Adrenal gland (tissue), 5 donors: ENCODE results near the gene CIDEA.

Source experiments
- POLR2A ChIP-seq, 2 donors: fragments of 450-650 bp; IDR thresholded peaks; one replicate each; pipeline ENCODE4 v1.6.1; 2017; ENCODE audit warnings: antibody characterized with exemption in 2 of 2, mild to moderate bottlenecking in 2 of 2, moderate library complexity in 1 of 2
- TF ChIP-seq, protein P1 (sequence below), 6 experiments: fragments of 450-650 bp in 4 of 6; fragments of 200-600 bp in 2 of 6; sonication (generic) in 1 of 6; IDR thresholded peaks; 1 replicate in 5 of 6; 2 replicates in 1 of 6; pipeline versions ENCODE4 v1.5.1 to v1.8.0; 2016 to 2021; ENCODE audit warnings: antibody characterized with exemption in 6 of 6, mild to moderate bottlenecking in 2 of 6, moderate library complexity in 1 of 6
- donor health status: DM: no; HTN: no; CAD: no.

DNA sequence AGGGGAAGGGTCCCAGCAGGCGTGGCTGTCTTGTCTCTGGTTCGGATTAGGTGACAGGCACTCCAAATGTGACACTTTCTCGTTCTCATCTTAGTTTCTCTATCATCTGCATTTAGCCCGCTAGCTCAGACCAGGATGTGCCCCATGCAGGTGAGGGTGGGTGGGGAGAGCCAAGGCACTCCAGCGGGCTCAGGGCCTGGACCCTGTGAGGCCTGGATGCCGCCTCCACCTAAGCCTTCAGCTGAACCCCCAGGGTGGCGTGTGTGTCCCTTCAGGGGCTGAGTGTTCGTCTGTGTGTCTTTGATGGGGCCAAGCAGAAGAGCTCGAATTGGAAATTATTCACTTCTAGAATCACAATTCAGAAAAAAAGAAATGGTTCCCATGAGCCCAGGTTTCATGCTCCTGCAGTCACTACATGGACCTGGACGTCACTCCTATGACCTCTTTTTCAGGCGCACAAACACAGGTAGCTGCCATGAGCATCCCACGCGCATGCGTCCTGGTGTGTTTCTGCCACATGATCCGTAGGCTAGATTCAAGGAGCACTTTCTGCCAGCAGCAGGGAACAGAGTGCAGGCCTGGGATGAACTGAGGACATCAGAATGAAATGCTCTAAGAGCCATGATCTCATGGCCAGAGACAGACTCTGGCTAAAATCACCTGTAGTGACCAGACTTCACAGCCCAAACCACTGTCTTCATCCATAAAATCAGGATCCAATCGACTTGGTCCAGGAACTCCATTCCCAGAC, 25.8 kb downstream of the CIDEA start:
- no peak for TF ChIP-seq POLR2A (IDR thresholded peaks at IDR 0.05)
- TF ChIP-seq, protein P1, sequence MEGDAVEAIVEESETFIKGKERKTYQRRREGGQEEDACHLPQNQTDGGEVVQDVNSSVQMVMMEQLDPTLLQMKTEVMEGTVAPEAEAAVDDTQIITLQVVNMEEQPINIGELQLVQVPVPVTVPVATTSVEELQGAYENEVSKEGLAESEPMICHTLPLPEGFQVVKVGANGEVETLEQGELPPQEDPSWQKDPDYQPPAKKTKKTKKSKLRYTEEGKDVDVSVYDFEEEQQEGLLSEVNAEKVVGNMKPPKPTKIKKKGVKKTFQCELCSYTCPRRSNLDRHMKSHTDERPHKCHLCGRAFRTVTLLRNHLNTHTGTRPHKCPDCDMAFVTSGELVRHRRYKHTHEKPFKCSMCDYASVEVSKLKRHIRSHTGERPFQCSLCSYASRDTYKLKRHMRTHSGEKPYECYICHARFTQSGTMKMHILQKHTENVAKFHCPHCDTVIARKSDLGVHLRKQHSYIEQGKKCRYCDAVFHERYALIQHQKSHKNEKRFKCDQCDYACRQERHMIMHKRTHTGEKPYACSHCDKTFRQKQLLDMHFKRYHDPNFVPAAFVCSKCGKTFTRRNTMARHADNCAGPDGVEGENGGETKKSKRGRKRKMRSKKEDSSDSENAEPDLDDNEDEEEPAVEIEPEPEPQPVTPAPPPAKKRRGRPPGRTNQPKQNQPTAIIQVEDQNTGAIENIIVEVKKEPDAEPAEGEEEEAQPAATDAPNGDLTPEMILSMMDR (IDR thresholded peaks at IDR 0.05) = no peak
